ENCODE measurements around the gene FXYD3. TPM values are rescaled to one million over a fixed set of nuclear protein-coding genes. Genes with fewer than 3 reads are reported as not detected.

FXYD3 gene
- not detected in 2 replicates for total RNA-seq

GRCh38 chr19:35115177-35115951 is at the start of gene FXYD3:
Gene FXYD3 (plus strand): TSS chr19:35115823. CDS start chr19:35119377, 3,554 bp downstream.

GRCh38 chr19:35134601-35135242 is 19.1 kb downstream of the FXYD3 start, which contains the start of gene LGI4:
Gene LGI4 (minus strand): TSS chr19:35135059. CDS start chr19:35134680, 379 bp downstream.

GRCh38 chr19:35138305-35138892 is 22.8 kb downstream of the FXYD3 start, which contains the start of gene FXYD1:
Gene FXYD1 (plus strand): TSS chr19:35138824. CDS start chr19:35140080, 1,256 bp downstream.

GRCh38 chr19:35143231-35143715 is 27.6 kb downstream of the FXYD3 start, which contains the start of gene FXYD7:
Gene FXYD7 (plus strand): TSS chr19:35143255. CDS start chr19:35143334, 79 bp downstream.

GRCh38 chr19:35154525-35155406 is 39.1 kb downstream of the FXYD3 start, which contains the start of gene FXYD5:
Gene FXYD5 (plus strand): TSS chr19:35154735. CDS start chr19:35155551, 816 bp downstream.

Other genes starting within 250 kb of the FXYD3 start
- gene ZNF30, start 188.9 kb upstream of the FXYD3 start, total RNA-seq = 1.6 and 2.5 TPM in 2 replicates
- 2.9 and 5.4 TPM in 2 replicates for gene ZNF792, start 151.6 kb upstream of the FXYD3 start, total RNA-seq
- 61.0 and 70.4 TPM in 2 replicates for gene GRAMD1A, start 115.5 kb upstream of the FXYD3 start, total RNA-seq
- 13.7 and 15.2 TPM in 2 replicates for gene SCN1B, start 85.4 kb upstream of the FXYD3 start, total RNA-seq
- gene HPN, start 74.1 kb upstream of the FXYD3 start, total RNA-seq = not detected in 2 replicates
- gene LGI4, start 19.2 kb downstream of the FXYD3 start, total RNA-seq = 0.05 and 0.37 TPM in 2 replicates
- gene FXYD1, start 23.0 kb downstream of the FXYD3 start, total RNA-seq = 1.3 and 14.8 TPM in 2 replicates
- not detected in 2 replicates for gene FXYD7, start 27.4 kb downstream of the FXYD3 start, total RNA-seq
- 61.2 and 76.9 TPM in 2 replicates for gene FXYD5, start 38.9 kb downstream of the FXYD3 start, total RNA-seq
- gene FAM187B, start 112.9 kb downstream of the FXYD3 start, total RNA-seq = not detected in 2 replicates
- gene LSR, start 133.2 kb downstream of the FXYD3 start, total RNA-seq = 1.2 and 1.4 TPM in 2 replicates
- gene USF2, start 153.1 kb downstream of the FXYD3 start, total RNA-seq = 65.7 and 71.7 TPM in 2 replicates
- not detected in 2 replicates for gene HAMP, start 166.7 kb downstream of the FXYD3 start, total RNA-seq
- 0.34 and 2.9 TPM in 2 replicates for gene MAG, start 176.3 kb downstream of the FXYD3 start, total RNA-seq
- 2.2 and 4.4 TPM in 2 replicates for gene CD22, start 213.4 kb downstream of the FXYD3 start, total RNA-seq
- gene FFAR1, start 232.1 kb downstream of the FXYD3 start, total RNA-seq = not detected in 2 replicates
- gene FFAR3, start 242.6 kb downstream of the FXYD3 start, total RNA-seq = 0.19 TPM in 1 of 2 replicates, not detected in the other